Stimulated activated CD8-positive, alpha-beta memory T cell treated with anti-CD3 and anti-CD28 coated beads, Interleukin-12 subunit alpha, Interleukin-12 subunit beta, amount 100 ng/mL, for 1 hour (primary cell): ENCODE results near the gene SOS1.
"Not testable (repeated sequence)": the region's sequence is repeated elsewhere in the genome, so short reads cannot be mapped to it uniquely, and the experiment has no call there.

Source experiments
- DNase-seq: peaks from one replicate; pipeline ENCODE4 v3.0.0-alpha.2; 2020; ENCODE audit warnings: low read depth

SOS1 gene

DNA sequence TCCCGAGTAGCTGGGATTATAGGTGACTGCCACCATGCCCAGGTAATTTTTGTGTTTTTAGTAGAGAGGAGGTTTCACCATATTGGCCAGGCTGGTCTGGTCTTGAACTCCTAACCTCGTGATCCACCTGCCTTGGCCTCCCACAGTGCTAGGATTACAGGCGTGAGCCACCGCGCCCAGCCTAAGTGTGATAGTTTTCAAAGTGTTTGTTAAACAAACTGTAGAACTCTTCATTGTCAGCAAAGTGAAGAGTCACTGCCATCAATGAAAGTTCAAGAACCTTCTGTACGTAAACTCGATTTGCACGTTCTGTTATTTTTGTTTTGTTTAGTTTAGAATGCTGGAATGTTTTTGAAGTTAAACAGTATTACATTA lies 18.0 kb upstream of the SOS1 start:
- no peak for DNase-seq

GRCh38 chr2:39138187-39138836 lies 17.5 kb upstream of the SOS1 start:
- not testable (repeated sequence) for DNase-seq

- DNase-seq: no peak
These were observed 15.9 kb upstream of the SOS1 start for GRCh38 chr2:39136799-39137198.

- no peak for DNase-seq
These were observed 14.9 kb upstream of the SOS1 start for GRCh38 chr2:39135690-39136259.

- DNase-seq: no peak
These were observed 12.5 kb upstream of the SOS1 start for GRCh38 chr2:39133215-39133851.

- DNase-seq: peak; percentile 23
These were observed 8.1 kb upstream of the SOS1 start for GRCh38 chr2:39128919-39129391.

- no peak for DNase-seq
These were observed 7.1 kb upstream of the SOS1 start for GRCh38 chr2:39127973-39128372.

- DNase-seq: peak; percentile 10
These were observed 3.9 kb upstream of the SOS1 start for GRCh38 chr2:39124746-39125057.

- DNase-seq: peak; percentile 90
These were observed 3.3 kb upstream of the SOS1 start for GRCh38 chr2:39124000-39124745.

- no peak for DNase-seq
These were observed 2.7 kb upstream of the SOS1 start for GRCh38 chr2:39123436-39123999.

GRCh38 chr2:39121523-39122063 lies 742 bp upstream of the SOS1 start:
- DNase-seq: no peak

- no peak for DNase-seq
These were observed 405 bp downstream of the SOS1 start for GRCh38 chr2:39120521-39120770.

- peak; percentile 49 for DNase-seq
These were observed 925 bp downstream of the SOS1 start for GRCh38 chr2:39119732-39120520.

- no peak for DNase-seq
These were observed 1.9 kb downstream of the SOS1 start for GRCh38 chr2:39118786-39119499.

- DNase-seq: no peak
These were observed 5.3 kb downstream of the SOS1 start for GRCh38 chr2:39115556-39115955.

DNA sequence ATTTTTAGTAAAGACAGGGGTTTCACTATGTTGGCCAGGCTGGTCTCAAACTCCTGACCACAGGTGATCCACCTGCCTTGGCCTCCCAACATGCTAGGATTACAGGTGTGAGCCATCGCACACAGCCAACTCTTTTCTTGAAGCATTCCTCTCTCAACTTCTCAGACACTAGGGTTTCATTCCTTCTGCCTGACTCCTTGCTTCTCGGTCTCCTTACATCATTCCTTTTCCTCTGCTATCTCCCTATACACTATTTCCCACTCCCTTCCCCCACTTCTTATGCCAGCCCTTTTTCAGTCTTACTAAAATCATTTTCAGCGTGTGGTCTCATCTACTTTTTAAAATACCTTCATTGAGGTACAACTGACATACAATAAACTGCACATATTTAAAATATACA lies 6.1 kb downstream of the SOS1 start:
- no peak for DNase-seq

- DNase-seq: no peak
These were observed 11.3 kb downstream of the SOS1 start for GRCh38 chr2:39109537-39109936.

GRCh38 chr2:39108377-39108776 lies 12.5 kb downstream of the SOS1 start:
- no peak for DNase-seq

GRCh38 chr2:39107724-39108273 lies 13.1 kb downstream of the SOS1 start:
- no peak for DNase-seq

DNA sequence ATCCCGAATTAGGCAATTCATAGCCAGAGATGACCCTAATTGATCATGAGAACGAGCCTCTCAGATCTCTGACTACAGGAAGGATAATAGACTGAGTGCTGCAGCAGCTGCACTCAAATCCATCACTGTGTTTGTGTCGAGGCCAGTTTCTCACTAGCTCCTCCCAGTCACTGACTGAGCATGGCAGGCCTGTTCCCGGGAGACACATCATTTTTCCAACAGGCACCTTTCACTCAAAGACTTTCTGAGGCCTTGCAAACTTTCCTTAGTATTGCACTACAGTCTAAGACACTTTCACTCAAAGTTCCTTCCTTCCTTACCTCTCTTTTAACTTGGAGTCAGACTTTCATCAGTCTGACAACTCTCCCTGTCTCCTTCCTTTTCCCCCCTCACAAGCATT lies 13.7 kb downstream of the SOS1 start:
- DNase-seq: no peak
